Measurements from ENCODE around the gene NIPSNAP3A. TPM values are rescaled to one million over a fixed set of nuclear protein-coding genes. Genes with fewer than 3 reads are reported as not detected.

NIPSNAP3A gene
- total RNA-seq, 4 donors from 2014 or later, result 19.0 to 33.3 (median 29.7) TPM

GRCh38 chr9:104772714-104773510 is 25.4 kb downstream of the NIPSNAP3A start:
- Histone ChIP-seq H3K27ac (replicated peaks in 1 of 4) (no peak overlapping the region), H3K9me3 (no peaks in the 10 kb centered on the region)
- DNase-seq (ENCODE audit: extremely low spot score), result no peak

DNA sequence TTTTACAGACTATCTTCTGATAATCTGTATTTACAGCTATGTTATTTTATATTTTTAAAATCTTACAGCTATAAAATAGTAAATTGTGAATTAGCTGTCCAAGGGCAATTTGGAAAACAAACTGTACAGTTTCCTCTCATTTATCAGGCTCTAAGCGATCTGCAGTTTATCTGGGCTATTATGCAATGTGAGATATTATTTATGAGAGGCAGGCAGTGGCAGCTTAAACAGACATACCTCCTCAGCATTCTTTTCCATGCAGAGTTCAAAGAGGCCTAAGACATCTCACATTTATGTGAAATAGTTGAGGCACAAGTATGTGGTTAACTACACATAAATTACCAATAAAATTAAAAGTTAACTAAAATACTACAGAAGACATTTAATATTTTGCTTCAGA is 26.6 kb downstream of the NIPSNAP3A start:
- intact Hi-C loops (cut with DNase I), result no loop called here
- Histone ChIP-seq H3K4me1 (peaks cover 0 to 10% (median 8%) of the 10 kb centered on the region in 4 donors), H3K36me3 (peaks cover 0 to 5% (median 0%) of the 10 kb centered on the region in 4 donors), H3K27ac (replicated peaks in 1 of 4) (no peak overlapping the region), H3K27me3 (no peaks in the 10 kb centered on the region), H3K4me3 (no peak overlapping the region), H3K9me3 (no peaks in the 10 kb centered on the region)
- WGBS, result 75% methylated on average over 1 of the region's 1 CpG
- TF ChIP-seq POLR2AphosphoS5 (IDR thresholded peaks at IDR 0.05), result no peak
- no peak for TF ChIP-seq POLR2A (IDR thresholded peaks at IDR 0.05; ENCODE audit: low read depth)
- TF ChIP-seq, protein P1, sequence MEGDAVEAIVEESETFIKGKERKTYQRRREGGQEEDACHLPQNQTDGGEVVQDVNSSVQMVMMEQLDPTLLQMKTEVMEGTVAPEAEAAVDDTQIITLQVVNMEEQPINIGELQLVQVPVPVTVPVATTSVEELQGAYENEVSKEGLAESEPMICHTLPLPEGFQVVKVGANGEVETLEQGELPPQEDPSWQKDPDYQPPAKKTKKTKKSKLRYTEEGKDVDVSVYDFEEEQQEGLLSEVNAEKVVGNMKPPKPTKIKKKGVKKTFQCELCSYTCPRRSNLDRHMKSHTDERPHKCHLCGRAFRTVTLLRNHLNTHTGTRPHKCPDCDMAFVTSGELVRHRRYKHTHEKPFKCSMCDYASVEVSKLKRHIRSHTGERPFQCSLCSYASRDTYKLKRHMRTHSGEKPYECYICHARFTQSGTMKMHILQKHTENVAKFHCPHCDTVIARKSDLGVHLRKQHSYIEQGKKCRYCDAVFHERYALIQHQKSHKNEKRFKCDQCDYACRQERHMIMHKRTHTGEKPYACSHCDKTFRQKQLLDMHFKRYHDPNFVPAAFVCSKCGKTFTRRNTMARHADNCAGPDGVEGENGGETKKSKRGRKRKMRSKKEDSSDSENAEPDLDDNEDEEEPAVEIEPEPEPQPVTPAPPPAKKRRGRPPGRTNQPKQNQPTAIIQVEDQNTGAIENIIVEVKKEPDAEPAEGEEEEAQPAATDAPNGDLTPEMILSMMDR (IDR thresholded peaks at IDR 0.05), result no peak
- no peak for TF ChIP-seq EP300 (IDR thresholded peaks at IDR 0.05)
- DNase-seq (ENCODE audit: extremely low spot score), result no peak

More at GRCh38 chr9:104772714-104773510, 25.4 kb downstream of the NIPSNAP3A start:
- H3K27me3 ChIP-seq, result no peaks in the 10 kb centered on the region
- H3K4me1 ChIP-seq, result peaks cover 0 to 9% (median 5%) of the 10 kb centered on the region in 4 donors
- H3K36me3 ChIP-seq, result peaks cover 0 to 9% (median 0%) of the 10 kb centered on the region in 4 donors
- TF ChIP-seq POLR2A (IDR thresholded peaks at IDR 0.05; ENCODE audit: low read depth), result no peak
- no peak overlapping the region for H3K4me3 ChIP-seq
- WGBS, result 72% methylated on average over 5 of the region's 5 CpGs
- intact Hi-C loops (cut with DNase I), result no loop called here

DNA sequence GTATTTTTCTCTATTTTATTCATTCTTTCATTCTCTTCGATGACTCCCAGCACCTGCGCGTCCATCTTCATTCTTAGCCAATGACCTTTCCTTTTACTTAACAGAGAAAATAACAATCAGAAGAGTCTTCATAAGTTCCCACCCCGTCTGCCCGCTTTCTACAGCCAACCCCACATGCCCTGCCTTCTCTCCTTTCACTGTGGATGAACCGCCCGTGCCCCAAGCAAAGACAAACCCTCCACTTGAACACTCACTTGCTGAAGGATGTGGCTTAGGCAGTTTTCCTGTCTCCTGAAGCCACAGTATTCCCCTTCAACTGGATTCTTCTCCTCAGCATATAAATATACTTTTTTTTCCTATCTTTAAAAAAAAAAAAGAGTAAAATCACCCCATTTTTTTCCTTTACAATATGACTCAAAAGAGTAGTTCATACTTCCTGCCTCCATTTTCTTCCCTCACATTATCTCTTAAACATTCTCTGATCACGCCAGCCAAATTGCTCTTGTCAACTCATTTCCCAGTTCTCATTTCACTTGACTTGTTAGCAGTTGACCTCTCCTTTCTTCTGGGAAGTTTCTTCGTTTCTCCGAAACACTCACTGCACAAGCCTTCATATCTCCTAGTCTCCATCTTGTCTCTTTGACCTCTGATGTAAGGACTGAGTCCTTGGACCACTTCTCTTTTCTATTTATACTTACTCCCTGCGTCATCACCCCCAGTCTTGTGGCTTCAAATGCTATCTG is 27.5 kb downstream of the NIPSNAP3A start:
- intact Hi-C loops (cut with DNase I), result no loop called here
- peaks cover 0 to 5% (median 4%) of the 10 kb centered on the region in 4 donors for H3K36me3 ChIP-seq
- H3K4me3 ChIP-seq, result no peak overlapping the region
- no peak overlapping the region for H3K27ac ChIP-seq (replicated peaks in 1 of 4)
- H3K27me3 ChIP-seq, result no peaks in the 10 kb centered on the region
- peaks cover 0 to 14% (median 8%) of the 10 kb centered on the region in 4 donors for H3K4me1 ChIP-seq
- no peak for DNase-seq (ENCODE audit: extremely low spot score)
- TF ChIP-seq EP300 (IDR thresholded peaks at IDR 0.05) (no peak), POLR2AphosphoS5 (IDR thresholded peaks at IDR 0.05) (no peak), POLR2A (IDR thresholded peaks at IDR 0.05; ENCODE audit: low read depth) (no peak)
- TF ChIP-seq, protein P1 (IDR thresholded peaks at IDR 0.05), result no peak
- no peaks in the 10 kb centered on the region for H3K9me3 ChIP-seq
- 92% methylated on average over 11 of the region's 11 CpGs for WGBS

- intact Hi-C loops (cut with DNase I), result no loop called here
- DNase-seq (ENCODE audit: extremely low spot score), result no peak
- Histone ChIP-seq H3K27me3 (no peaks in the 10 kb centered on the region), H3K4me3 (no peak overlapping the region), H3K27ac (replicated peaks in 1 of 4) (no peak overlapping the region), H3K9me3 (no peaks in the 10 kb centered on the region), H3K4me1 (peaks cover 0 to 16% (median 8%) of the 10 kb centered on the region in 4 donors), H3K36me3 (peaks cover 0 to 8% (median 5%) of the 10 kb centered on the region in 4 donors)
- no peak for TF ChIP-seq POLR2AphosphoS5 (IDR thresholded peaks at IDR 0.05)
- TF ChIP-seq EP300 (IDR thresholded peaks at IDR 0.05), result no peak
- TF ChIP-seq POLR2A (IDR thresholded peaks at IDR 0.05; ENCODE audit: low read depth), result no peak
- TF ChIP-seq, protein P1 (IDR thresholded peaks at IDR 0.05), result no peak
Observed at GRCh38 chr9:104775574-104775936, 28.1 kb downstream of the NIPSNAP3A start.

DNA sequence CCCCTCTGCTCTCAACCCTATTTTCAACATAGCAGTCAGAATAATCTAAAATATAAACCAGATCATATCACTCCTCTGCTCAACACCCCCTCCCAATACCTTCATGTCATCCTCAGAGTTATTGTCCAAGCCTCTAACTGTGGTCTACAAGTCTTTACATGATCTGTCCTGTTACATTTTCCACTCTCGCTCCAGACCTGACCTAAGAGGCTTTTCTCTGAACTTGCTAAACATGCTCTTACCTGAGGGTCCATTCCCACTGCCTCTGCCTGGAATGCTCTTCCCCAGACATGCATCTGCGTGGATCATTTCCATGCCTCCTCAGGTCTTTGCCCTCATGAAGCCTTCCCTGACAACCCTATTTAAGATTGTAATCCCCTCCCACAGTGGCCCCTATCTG is 28.5 kb downstream of the NIPSNAP3A start:
- H3K36me3 ChIP-seq, result peaks cover 0 to 8% (median 5%) of the 10 kb centered on the region in 4 donors
- no peaks in the 10 kb centered on the region for H3K9me3 ChIP-seq
- TF ChIP-seq EP300 (IDR thresholded peaks at IDR 0.05) (no peak), POLR2A (IDR thresholded peaks at IDR 0.05; ENCODE audit: low read depth) (no peak)
- TF ChIP-seq, protein P1 (IDR thresholded peaks at IDR 0.05), result no peak
- H3K4me3 ChIP-seq, result no peak overlapping the region
- intact Hi-C loops (cut with DNase I), result no loop called here
- no peak for DNase-seq (ENCODE audit: extremely low spot score)
- H3K27me3 ChIP-seq, result no peaks in the 10 kb centered on the region
- no peak overlapping the region for H3K27ac ChIP-seq (replicated peaks in 1 of 4)
- peaks cover 0 to 16% (median 8%) of the 10 kb centered on the region in 4 donors for H3K4me1 ChIP-seq
- WGBS, result 94% methylated on average over 2 of the region's 2 CpGs

Measured in esophagus muscularis mucosa (tissue), 4 donors.